RWPE2 (cell line): ENCODE measurements around the gene GNG12.

Experiments
- ATAC-seq: fragments of 200-7000 bp; cut with Tn5 transposase; 3 replicates; pipeline ENCODE4 v1.9.1; 2021; ENCODE audit warnings: low read depth
- DNase-seq: peaks from one replicate; pipeline ENCODE4 v3.0.0-alpha.2; 2020; ENCODE audit warnings: low spot score
- H3K27ac ChIP-seq: fragments of 450-650 bp; 2 replicates; pipeline ENCODE4 v1.5.1; 2017; ENCODE audit warnings: mild to moderate bottlenecking; ENCODE audit not compliant: poor library complexity, severe bottlenecking
- H3K27me3 ChIP-seq: fragments of 250-450 bp; sonication (Bioruptor Pico); 2 replicates; pipeline ENCODE4 v1.5.1; 2021; ENCODE audit warnings: mild to moderate bottlenecking, moderate library complexity; ENCODE audit not compliant: insufficient read depth, poor library complexity, severe bottlenecking
- H3K36me3 ChIP-seq: fragments of 250-450 bp; sonication (Bioruptor Pico); 2 replicates; pipeline ENCODE4 v1.5.1; 2020; ENCODE audit warnings: low read depth, mild to moderate bottlenecking, moderate library complexity
- H3K4me1 ChIP-seq: fragments of 250-450 bp; sonication (Bioruptor Pico); 2 replicates; pipeline ENCODE4 v1.5.1; 2021; ENCODE audit warnings: mild to moderate bottlenecking, moderate library complexity; ENCODE audit not compliant: insufficient read depth, poor library complexity, severe bottlenecking
- H3K4me3 ChIP-seq: fragments of 250-450 bp; sonication (Bioruptor Pico); 2 replicates; pipeline ENCODE4 v1.5.1; 2021; ENCODE audit warnings: mild to moderate bottlenecking, moderate library complexity; ENCODE audit not compliant: severe bottlenecking
- H3K9me3 ChIP-seq: fragments of 250-450 bp; sonication (Bioruptor Pico); 2 replicates; pipeline ENCODE4 v1.5.1; 2021; ENCODE audit warnings: mild to moderate bottlenecking, moderate library complexity; ENCODE audit not compliant: severe bottlenecking
- TF ChIP-seq, protein P1 (sequence below): fragments of 450-650 bp; IDR thresholded peaks from one replicate; pipeline ENCODE4 v1.5.1; 2017; ENCODE audit warnings: mild to moderate bottlenecking, moderate library complexity; ENCODE audit not compliant: poor library complexity, severe bottlenecking

Gene GNG12

DNA sequence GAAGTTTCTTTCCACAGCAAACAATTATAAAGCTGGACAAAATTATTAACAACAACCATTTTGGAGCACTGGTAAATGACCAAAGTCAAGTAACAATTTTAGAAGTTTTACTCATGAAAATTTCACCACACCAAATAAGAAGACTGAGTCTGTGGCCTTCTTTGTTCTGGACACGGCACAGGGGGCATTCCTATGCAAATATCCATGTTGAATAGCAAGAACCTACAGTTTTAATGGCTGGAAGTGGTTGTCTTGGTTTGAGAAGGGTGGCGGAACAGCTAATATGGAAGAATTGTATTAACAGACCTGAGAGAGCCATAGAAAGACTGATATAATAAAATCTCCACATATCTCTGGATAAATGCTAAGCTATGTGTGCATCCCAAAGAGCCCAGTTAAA lies 177.7 kb downstream of the GNG12 start:
- ATAC-seq (no peak), DNase-seq (no peak)
- TF ChIP-seq, protein P1, sequence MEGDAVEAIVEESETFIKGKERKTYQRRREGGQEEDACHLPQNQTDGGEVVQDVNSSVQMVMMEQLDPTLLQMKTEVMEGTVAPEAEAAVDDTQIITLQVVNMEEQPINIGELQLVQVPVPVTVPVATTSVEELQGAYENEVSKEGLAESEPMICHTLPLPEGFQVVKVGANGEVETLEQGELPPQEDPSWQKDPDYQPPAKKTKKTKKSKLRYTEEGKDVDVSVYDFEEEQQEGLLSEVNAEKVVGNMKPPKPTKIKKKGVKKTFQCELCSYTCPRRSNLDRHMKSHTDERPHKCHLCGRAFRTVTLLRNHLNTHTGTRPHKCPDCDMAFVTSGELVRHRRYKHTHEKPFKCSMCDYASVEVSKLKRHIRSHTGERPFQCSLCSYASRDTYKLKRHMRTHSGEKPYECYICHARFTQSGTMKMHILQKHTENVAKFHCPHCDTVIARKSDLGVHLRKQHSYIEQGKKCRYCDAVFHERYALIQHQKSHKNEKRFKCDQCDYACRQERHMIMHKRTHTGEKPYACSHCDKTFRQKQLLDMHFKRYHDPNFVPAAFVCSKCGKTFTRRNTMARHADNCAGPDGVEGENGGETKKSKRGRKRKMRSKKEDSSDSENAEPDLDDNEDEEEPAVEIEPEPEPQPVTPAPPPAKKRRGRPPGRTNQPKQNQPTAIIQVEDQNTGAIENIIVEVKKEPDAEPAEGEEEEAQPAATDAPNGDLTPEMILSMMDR, result no peak
- Histone ChIP-seq H3K27me3 (no peaks in the 10 kb centered on the region), H3K4me3 (no peak overlapping the region), H3K9me3 (no peaks in the 10 kb centered on the region), H3K4me1 (no peaks in the 10 kb centered on the region), H3K27ac (no peak overlapping the region), H3K36me3 (no peaks in the 10 kb centered on the region)

DNA sequence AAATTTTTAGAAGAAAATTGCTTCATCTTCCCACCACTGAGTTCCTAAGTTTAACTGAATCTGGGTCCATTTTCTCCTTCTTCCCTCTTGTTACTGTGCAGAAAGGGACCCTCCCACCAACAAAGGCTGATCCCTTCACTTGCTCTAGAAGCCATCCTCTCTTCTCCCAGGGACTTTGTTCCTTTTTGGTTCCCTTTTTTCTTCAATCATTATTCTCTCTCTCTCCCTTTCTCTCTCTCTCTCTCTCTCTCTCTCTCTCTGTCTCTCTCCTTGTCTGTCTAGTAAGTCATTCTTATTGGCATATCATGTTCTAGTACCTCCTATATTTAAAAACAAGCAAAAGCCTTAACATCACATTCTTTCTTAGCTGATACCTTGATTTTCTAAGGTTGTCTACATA lies 180.0 kb downstream of the GNG12 start:
- no peak overlapping the region for H3K27ac ChIP-seq
- H3K9me3 ChIP-seq, result no peaks in the 10 kb centered on the region
- DNase-seq (no peak), ATAC-seq (no peak)
- no peaks in the 10 kb centered on the region for H3K36me3 ChIP-seq
- TF ChIP-seq, protein P1, result no peak
- H3K27me3 ChIP-seq, result no peaks in the 10 kb centered on the region
- no peaks in the 10 kb centered on the region for H3K4me1 ChIP-seq
- no peak overlapping the region for H3K4me3 ChIP-seq

DNA sequence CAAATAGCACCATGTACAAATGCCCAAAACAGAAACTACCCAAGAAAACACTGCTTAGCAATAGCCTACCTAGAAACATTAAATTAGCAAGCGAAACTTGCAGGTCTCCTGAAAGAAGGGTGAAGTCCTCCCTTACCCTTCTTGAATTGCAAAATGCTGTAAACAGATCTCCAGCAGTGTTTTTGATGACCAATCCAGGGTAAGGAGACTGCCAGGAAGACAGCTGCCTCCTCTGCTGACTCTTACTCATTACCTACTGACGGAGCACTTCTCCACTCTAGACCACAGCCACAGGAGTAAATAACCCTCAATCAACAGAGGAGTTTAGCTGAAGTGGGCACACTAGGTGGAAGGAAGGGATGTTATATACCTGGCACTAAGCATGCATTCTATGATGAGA lies 180.5 kb downstream of the GNG12 start:
- Histone ChIP-seq H3K4me3 (no peak overlapping the region), H3K4me1 (no peaks in the 10 kb centered on the region), H3K27me3 (no peaks in the 10 kb centered on the region), H3K27ac (no peak overlapping the region), H3K36me3 (no peaks in the 10 kb centered on the region), H3K9me3 (no peaks in the 10 kb centered on the region)
- DNase-seq (no peak), ATAC-seq (peak; percentile 96)
- TF ChIP-seq, protein P1, result no peak
